Measurements from ENCODE around the gene ADAMTS12.
"Not testable (repeated sequence)": the region's sequence is repeated elsewhere in the genome, so short reads cannot be mapped to it uniquely, and the experiment has no call there.

The ADAMTS12 gene

GRCh38 chr5:33527696-33528095 is 364.1 kb downstream of the ADAMTS12 start:
- H3K9ac ChIP-seq, result no peak overlapping the region
- H3K79me2 ChIP-seq, result no peaks in the 10 kb centered on the region
- H3K36me3 ChIP-seq (ENCODE audit: control insufficient read depth, insufficient read depth, low read length), result no peaks in the 10 kb centered on the region
- H3K27me3 ChIP-seq (ENCODE audit: control insufficient read depth, insufficient read depth, low read length), result no peaks in the 10 kb centered on the region
- TF ChIP-seq CTCF (IDR thresholded peaks at IDR 0.05), result no peak
- no peaks in the 10 kb centered on the region for H3K9me3 ChIP-seq (ENCODE audit: control insufficient read depth, low read length)
- no peak overlapping the region for H3K4me2 ChIP-seq (ENCODE audit: low read length)
- no peak overlapping the region for H3K4me3 ChIP-seq (ENCODE audit: low read depth, low read length)
- H3K4me1 ChIP-seq, result no peaks in the 10 kb centered on the region
- no peak overlapping the region for H3K27ac ChIP-seq
- no peak overlapping the region for H2AFZ ChIP-seq

- no peak for TF ChIP-seq CTCF (IDR thresholded peaks at IDR 0.05)
- no peak overlapping the region for H3K4me2 ChIP-seq (ENCODE audit: low read length)
- no peak overlapping the region for H3K27ac ChIP-seq
Measured at GRCh38 chr5:33526755-33527154, 365.0 kb downstream of the ADAMTS12 start.

GRCh38 chr5:33524476-33524875 is 367.3 kb downstream of the ADAMTS12 start:
- no peak overlapping the region for H3K9ac ChIP-seq
- H3K79me2 ChIP-seq, result no peaks in the 10 kb centered on the region
- no peak overlapping the region for H3K4me3 ChIP-seq (ENCODE audit: low read depth, low read length)
- no peaks in the 10 kb centered on the region for H3K27me3 ChIP-seq (ENCODE audit: control insufficient read depth, insufficient read depth, low read length)
- no peak overlapping the region for H3K4me2 ChIP-seq (ENCODE audit: low read length)
- H2AFZ ChIP-seq, result no peak overlapping the region
- no peak overlapping the region for H3K27ac ChIP-seq
- no peaks in the 10 kb centered on the region for H3K9me3 ChIP-seq (ENCODE audit: control insufficient read depth, low read length)
- no peaks in the 10 kb centered on the region for H3K4me1 ChIP-seq
- no peak for TF ChIP-seq CTCF (IDR thresholded peaks at IDR 0.05)
- no peaks in the 10 kb centered on the region for H3K36me3 ChIP-seq (ENCODE audit: control insufficient read depth, insufficient read depth, low read length)

More at GRCh38 chr5:33526755-33527154, 365.0 kb downstream of the ADAMTS12 start:
- Histone ChIP-seq H3K4me3 (ENCODE audit: low read depth, low read length) (no peak overlapping the region), H3K27me3 (ENCODE audit: control insufficient read depth, insufficient read depth, low read length) (no peaks in the 10 kb centered on the region), H3K4me1 (no peaks in the 10 kb centered on the region), H3K36me3 (ENCODE audit: control insufficient read depth, insufficient read depth, low read length) (no peaks in the 10 kb centered on the region), H3K9me3 (ENCODE audit: control insufficient read depth, low read length) (no peaks in the 10 kb centered on the region), H3K9ac (no peak overlapping the region), H2AFZ (peak overlapping the region; percentile 33), H3K79me2 (no peaks in the 10 kb centered on the region)

- Histone ChIP-seq H3K9me3 (ENCODE audit: control insufficient read depth, low read length) (no peaks in the 10 kb centered on the region), H3K27me3 (ENCODE audit: control insufficient read depth, insufficient read depth, low read length) (no peaks in the 10 kb centered on the region), H2AFZ (no peak overlapping the region), H3K36me3 (ENCODE audit: control insufficient read depth, insufficient read depth, low read length) (no peaks in the 10 kb centered on the region), H3K4me3 (ENCODE audit: low read depth, low read length) (no peak overlapping the region), H3K27ac (no peak overlapping the region), H3K79me2 (no peaks in the 10 kb centered on the region), H3K4me2 (ENCODE audit: low read length) (no peak overlapping the region), H3K9ac (no peak overlapping the region), H3K4me1 (no peaks in the 10 kb centered on the region)
- TF ChIP-seq CTCF (IDR thresholded peaks at IDR 0.05), result no peak
Measured at GRCh38 chr5:33523208-33523771, 368.5 kb downstream of the ADAMTS12 start.

GRCh38 chr5:33516421-33516820 is 375.4 kb downstream of the ADAMTS12 start:
- no peak overlapping the region for H2AFZ ChIP-seq
- no peak overlapping the region for H3K27ac ChIP-seq
- H3K9me3 ChIP-seq (ENCODE audit: control insufficient read depth, low read length), result no peaks in the 10 kb centered on the region
- H3K4me3 ChIP-seq (ENCODE audit: low read depth, low read length), result no peak overlapping the region
- H3K36me3 ChIP-seq (ENCODE audit: control insufficient read depth, insufficient read depth, low read length), result no peaks in the 10 kb centered on the region
- no peak overlapping the region for H3K4me2 ChIP-seq (ENCODE audit: low read length)
- H3K4me1 ChIP-seq, result no peaks in the 10 kb centered on the region
- H3K27me3 ChIP-seq (ENCODE audit: control insufficient read depth, insufficient read depth, low read length), result no peaks in the 10 kb centered on the region
- H3K9ac ChIP-seq, result no peak overlapping the region
- no peak for TF ChIP-seq CTCF (IDR thresholded peaks at IDR 0.05)
- no peaks in the 10 kb centered on the region for H3K79me2 ChIP-seq

- not testable (repeated sequence) for H3K36me3 ChIP-seq (ENCODE audit: control insufficient read depth, insufficient read depth, low read length); H3K79me2 ChIP-seq; H3K4me3 ChIP-seq (ENCODE audit: low read depth, low read length); H3K9me3 ChIP-seq (ENCODE audit: control insufficient read depth, low read length); H3K4me1 ChIP-seq; H3K9ac ChIP-seq; H2AFZ ChIP-seq; H3K27me3 ChIP-seq (ENCODE audit: control insufficient read depth, insufficient read depth, low read length); H3K27ac ChIP-seq; H3K4me2 ChIP-seq (ENCODE audit: low read length)
Measured at GRCh38 chr5:33515366-33515765, 376.4 kb downstream of the ADAMTS12 start.
